Fibroblast of lung (primary cell): ENCODE data around the gene MCTP1.

ENCODE experiments used
- EZH2 ChIP-seq: IDR thresholded peaks from 2 replicates; pipeline ENCODE4 v1.5.1; 2012; ENCODE audit warnings: low read length, control low read depth, mild to moderate bottlenecking; ENCODE audit errors: missing control alignments
- TF ChIP-seq, protein P1 (sequence below), 2 donors: IDR thresholded peaks in 1 of 2; conservative IDR thresholded peaks in 1 of 2; 1 replicate in 1 of 2; 2 replicates in 1 of 2; pipeline ENCODE4 v1.5.1; 2011 to 2012; ENCODE audit warnings: low read length in 2 of 2, control low read depth in 1 of 2, inconsistent platforms in 1 of 2, low read depth in 1 of 2, mild to moderate bottlenecking in 1 of 2

DNA sequence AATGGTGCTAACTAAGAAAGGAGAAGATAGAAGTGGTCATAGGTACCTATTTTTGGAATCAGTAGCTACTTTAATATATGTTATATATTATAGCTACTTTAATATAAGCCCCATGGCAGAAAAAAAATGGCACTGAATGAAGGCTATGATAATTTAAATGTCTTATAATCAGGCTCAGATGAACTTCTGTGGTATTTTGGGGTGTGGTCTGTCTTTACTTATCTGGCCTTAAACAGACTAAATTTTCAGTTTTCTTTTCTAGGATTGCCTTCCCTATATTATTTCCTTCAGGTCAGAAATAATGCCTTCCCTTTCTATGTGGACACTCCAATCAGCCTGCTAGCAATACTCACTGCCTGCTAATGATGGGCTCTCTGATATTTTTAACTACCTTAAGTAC, 374.2 kb downstream of the MCTP1 start:
- TF ChIP-seq, protein P1, sequence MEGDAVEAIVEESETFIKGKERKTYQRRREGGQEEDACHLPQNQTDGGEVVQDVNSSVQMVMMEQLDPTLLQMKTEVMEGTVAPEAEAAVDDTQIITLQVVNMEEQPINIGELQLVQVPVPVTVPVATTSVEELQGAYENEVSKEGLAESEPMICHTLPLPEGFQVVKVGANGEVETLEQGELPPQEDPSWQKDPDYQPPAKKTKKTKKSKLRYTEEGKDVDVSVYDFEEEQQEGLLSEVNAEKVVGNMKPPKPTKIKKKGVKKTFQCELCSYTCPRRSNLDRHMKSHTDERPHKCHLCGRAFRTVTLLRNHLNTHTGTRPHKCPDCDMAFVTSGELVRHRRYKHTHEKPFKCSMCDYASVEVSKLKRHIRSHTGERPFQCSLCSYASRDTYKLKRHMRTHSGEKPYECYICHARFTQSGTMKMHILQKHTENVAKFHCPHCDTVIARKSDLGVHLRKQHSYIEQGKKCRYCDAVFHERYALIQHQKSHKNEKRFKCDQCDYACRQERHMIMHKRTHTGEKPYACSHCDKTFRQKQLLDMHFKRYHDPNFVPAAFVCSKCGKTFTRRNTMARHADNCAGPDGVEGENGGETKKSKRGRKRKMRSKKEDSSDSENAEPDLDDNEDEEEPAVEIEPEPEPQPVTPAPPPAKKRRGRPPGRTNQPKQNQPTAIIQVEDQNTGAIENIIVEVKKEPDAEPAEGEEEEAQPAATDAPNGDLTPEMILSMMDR (conservative IDR thresholded peaks at IDR 0.05 in 1 of 2, IDR thresholded peaks at IDR 0.05 in 1 of 2; ENCODE audit: low read depth in 1 of 2, low read length in 2 of 2) = no peak
- no peak for TF ChIP-seq EZH2
